Right renal pelvis (tissue), 4 donors: ENCODE measurements around the gene RAD51B. TPM values are rescaled to one million over a fixed set of nuclear protein-coding genes. Genes with fewer than 3 reads are reported as not detected.
"Not testable (repeated sequence)": the region's sequence is repeated elsewhere in the genome, so short reads cannot be mapped to it uniquely, and the experiment has no call there.

Experiments used
- DNase-seq, 4 donors: peaks; one replicate each; pipeline ENCODE4 v3.0.0-alpha.2; 2013; ENCODE audit warnings: low read depth in 4 of 4, low spot score in 3 of 4, missing footprints in 1 of 4
- polyA plus RNA-seq, 4 donors: library from polyadenylated mRNA; unstranded; fragments of 120-200 nt; gene quantifications; one replicate each; pipeline ENCODE4 v1.2.1, GENCODE V29; 2013; ENCODE audit not compliant: insufficient read length in 4 of 4

Gene RAD51B
- polyA plus RNA-seq, 4 donors: 10.7 to 11.6 (median 11.3) TPM

DNA sequence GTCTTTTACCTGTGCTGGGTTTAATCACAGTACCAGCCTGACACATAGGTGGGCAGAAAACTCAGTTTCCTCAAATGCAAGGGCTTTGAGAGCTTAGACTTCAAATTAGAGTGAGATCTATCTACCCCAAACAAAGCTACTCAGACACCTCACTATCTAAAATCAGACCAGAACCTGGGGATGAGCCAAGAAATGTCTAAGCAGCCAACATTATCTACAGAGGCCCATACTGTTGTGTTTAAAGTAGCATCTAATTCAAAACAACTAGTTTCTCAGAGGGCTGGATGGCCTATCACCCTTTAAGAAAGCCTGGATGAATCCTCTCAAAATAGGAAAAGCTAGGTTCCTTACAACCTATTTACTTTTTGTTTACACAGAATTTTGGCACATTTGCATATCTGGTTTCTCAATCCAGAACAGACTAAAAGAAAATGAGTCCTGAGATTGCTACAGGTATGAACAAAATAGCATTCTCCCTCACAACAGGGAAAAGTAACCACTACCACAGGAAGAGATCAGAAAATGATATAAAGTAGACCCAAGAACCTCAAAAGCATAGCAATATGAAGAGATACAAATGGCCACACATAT lies 830.9 kb downstream of the RAD51B start:
- DNase-seq: no peak

DNA sequence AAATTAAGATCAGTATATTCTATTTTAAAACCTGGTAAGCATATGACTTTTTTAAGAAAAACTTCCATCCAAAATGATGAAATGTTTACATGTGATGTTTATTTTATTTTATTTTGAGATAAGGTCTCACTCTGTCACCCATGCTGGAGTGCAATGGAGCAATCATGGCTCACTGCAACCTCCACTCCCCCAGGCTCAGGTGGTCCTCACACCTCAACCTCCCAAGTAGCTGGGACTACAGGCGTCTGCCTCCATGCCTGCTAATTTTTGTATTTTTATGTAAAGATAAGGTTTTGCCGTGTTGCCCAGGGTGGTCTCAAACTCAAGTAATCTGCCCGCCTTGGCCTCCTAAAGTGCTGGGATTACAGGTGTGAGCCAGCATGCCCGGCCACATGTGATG lies 831.5 kb downstream of the RAD51B start:
- DNase-seq: no peak

DNA sequence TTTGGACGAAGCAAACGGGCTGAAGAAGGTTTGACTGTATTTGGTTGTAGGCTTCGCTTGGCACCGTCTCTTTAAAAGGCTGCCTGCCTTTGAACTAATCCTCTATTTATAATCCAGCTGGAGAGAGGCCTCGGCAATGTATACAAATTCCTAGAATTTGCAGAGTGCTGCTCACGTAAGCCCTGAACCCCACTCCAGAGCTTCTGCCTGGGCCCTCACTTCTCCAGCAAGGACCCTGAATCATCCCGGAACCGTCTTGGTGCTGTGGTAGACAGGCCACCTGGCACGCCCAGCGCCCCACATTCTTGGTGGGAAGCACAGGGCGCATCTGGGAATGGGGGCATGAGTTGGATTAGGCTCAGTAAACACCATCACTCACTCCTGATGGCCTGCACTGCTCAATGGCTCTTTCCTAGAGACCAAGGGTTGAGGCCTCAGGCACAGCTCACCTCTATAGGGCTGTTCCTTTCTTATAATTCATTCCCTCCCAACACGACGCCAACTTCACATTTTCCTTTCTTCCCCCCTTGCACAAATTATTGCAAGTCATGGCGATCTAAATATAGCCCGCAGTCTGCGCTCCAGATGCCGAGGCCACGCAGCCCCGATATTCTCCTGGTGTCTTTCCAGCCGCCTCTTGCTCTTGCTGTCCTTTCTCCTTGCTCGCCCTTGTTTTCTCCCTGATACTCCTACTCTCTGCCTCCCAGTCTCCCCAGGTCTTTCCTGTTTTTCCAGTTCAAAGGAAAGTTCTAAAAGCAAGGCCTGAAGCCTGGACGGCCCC lies 832.3 kb downstream of the RAD51B start:
- no peak for DNase-seq

DNA sequence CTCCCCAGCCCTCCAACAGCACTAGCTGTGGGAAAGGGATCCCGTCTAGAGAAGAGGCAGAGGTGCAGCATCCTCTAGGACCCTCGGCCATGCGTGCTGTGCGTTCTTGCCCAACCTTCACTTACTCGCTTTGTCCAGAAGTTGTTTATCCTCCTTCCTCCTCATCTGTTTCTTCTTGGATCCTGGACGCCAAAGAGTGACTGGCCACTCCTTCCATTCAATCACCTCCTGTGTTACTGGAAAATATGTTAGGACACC lies 832.8 kb downstream of the RAD51B start:
- no peak for DNase-seq

GRCh38 chr14:68653108-68653507 lies 833.5 kb downstream of the RAD51B start:
- DNase-seq: no peak

GRCh38 chr14:68653804-68654203 lies 834.2 kb downstream of the RAD51B start:
- DNase-seq: no peak

DNA sequence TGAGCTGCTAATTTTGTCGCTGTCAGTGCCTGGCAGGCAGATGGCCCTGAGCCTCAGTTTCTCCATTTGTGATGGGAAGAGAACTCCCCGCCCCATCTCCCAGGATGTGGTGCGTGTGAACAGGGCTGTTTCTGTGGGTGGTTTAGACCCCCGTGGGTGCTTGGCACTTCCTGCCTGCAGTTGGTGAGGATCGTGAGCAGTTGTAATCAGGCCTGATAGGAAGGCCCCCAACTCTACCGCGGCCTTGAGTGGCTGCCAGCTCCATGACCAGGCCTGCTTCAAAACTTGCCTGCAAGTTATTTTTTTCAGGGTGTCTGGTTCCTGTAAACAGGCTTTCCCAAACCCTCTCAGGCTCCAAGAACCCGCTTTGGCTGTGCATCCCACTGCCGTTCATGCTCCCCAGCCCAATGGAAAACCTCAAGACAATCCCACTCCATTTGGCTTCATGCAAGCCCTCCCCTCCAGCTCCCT lies 834.9 kb downstream of the RAD51B start:
- no peak for DNase-seq

DNA sequence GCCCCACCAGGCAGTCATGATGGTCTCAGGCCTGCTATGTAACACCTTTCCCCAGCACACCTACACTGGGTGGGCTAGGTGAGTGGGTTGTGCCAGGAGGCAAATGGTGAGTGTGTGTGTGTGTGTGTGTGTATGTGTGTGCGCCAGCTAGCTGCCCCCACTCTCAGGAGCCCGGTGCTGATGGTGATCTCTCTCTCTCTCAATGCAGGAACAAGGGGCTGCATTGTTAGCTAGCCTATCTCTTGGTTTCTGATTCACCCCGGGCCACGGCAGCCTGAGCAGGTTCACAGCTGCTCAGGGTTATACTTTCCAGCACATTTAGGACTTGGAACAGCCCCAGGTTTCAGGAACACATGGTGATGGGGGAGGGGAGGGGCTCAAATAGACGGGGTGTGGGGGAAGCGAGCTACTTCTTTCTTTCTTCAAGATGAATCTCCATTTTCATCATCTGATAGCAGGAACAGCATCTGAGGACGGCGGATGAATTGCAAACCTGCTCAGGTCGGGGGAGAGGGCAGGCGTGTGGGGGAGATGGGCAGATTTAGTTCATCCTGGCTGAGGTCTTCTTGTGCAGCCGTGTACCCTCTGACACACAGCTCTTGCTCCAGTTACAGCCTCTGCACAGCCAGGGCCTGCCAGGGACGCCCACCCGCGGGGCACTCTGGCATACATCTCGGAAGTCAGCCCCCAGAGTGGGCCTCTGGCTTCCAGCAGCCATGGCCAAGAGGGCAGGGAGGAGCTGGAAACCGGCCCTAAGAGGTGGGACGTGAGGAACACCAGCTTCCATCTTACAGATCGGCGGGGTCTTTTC lies 835.6 kb downstream of the RAD51B start:
- DNase-seq: no peak

- DNase-seq: no peak
Observed at GRCh38 chr14:68655911-68656316, 836.3 kb downstream of the RAD51B start.

DNA sequence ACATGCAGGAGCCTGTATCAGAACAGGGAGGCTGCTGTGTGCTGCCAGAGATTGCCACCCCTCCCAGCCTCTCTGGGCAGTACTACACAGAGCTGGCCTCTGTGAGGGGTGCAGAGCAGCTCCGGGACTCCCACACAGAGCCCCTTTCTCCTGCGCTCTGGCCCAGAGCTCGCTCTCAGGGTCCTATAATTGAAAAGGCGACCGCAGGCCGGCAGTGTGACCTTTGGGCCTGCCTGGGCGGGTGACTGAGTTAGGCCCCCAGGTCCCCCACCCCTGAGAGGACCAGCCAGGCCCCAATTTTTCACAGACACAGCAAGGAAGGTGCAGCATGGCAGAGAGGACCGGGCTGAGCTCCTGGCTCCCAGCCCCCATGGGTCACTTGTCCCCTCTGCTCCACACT lies 836.9 kb downstream of the RAD51B start:
- DNase-seq: no peak

GRCh38 chr14:68657300-68658028 lies 837.9 kb downstream of the RAD51B start:
- no peak for DNase-seq

- no peak for DNase-seq
Observed at GRCh38 chr14:68658029-68658509, 838.5 kb downstream of the RAD51B start.

DNA sequence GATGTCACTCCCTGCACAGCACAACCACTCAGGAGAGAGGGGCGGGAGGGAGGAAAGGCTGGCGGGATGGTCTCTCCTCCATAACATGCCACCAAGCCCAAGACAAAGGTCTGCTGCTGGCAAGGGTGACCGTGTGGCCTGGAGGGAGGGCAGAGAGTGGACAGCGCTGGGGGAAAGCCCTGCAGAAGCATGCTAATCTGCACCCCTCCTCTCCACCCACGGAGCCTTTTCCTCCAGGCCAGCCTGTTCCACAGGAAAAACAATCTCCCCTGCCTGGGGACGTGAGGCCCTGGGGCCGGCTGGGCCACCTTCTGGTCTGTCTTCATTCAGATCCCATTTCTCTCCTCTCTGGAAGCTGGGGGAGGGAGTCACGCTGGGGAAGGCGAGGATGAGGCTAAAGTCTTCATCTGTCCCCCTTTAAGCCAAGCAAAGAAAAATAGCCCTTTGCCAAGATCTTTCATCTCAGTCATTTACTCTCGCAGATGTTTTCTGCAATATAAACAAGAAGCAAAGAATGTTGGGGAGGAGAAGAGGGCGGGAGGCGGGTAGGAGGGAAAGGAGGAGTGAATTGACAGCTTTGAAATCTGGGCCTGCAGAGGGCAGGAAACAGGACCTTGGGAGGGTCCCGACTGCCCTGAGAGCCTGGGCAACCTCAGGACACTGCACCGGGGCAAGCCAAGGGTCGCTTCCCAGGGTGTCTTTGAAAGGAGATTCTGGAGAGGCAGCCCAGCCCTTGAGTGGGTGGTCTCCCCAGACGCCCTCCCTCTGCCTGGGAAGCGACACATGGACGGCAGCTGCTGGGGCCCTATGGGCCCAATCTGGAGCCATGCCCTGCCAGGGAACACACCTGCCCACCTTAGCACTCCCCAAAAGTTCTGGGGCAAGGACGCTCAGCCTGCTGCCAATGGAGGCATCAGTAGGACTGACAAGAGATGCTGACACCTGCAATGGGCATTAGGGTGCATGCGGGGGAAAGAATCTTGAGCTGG lies 839.7 kb downstream of the RAD51B start:
- DNase-seq: no peak

DNA sequence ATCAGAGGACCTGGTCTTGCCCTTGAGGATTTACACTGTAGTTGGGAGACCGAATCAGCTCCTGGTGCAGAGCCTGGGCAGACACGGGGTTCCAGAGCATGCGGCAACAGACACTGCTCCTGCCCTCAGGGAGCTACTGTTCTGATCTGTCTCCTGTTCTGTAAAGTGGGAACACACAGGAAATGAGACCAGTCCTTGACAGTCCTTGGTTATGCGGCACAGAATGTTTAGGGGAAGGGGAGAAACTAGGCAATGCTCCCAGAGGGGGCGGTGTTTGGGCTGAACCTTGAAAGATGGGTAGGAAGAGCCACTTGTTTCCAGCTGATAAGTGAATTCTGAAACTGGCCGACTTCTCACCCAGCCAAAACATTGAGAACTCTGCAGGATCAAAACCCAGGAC lies 840.9 kb downstream of the RAD51B start:
- DNase-seq: no peak

GRCh38 chr14:68661226-68662225 lies 841.9 kb downstream of the RAD51B start:
- DNase-seq: no peak

DNA sequence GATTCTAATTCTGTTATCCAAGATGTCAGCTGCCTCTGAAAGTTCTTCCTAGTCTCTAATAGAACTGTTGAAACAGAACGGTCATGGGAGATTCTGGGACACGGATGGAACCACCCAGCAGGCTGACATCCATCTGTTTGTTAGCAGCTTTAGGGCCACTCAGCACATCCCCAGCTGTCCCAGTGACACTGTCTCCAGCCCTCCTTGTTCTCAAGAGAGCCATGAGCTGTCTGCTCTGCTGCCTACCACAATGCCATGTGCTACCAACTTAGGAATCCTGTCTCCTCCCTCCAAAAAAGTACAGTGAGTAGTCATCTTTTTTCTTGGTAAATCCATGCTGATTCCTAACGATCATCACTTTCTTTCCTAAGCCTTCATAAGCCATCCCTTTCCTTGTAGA lies 842.8 kb downstream of the RAD51B start:
- no peak for DNase-seq

- DNase-seq: not testable (repeated sequence)
Observed at GRCh38 chr14:68662826-68663225, 843.2 kb downstream of the RAD51B start.

GRCh38 chr14:68663385-68664076 lies 844.0 kb downstream of the RAD51B start:
- DNase-seq: no peak
